GDM1 (cell line): ENCODE results near the gene C3.

ENCODE experiments used
- DNase-seq: peaks from one replicate; lab custom pipeline; 2025; lab: John Stamatoyannopoulos, UW

The C3 gene

DNA sequence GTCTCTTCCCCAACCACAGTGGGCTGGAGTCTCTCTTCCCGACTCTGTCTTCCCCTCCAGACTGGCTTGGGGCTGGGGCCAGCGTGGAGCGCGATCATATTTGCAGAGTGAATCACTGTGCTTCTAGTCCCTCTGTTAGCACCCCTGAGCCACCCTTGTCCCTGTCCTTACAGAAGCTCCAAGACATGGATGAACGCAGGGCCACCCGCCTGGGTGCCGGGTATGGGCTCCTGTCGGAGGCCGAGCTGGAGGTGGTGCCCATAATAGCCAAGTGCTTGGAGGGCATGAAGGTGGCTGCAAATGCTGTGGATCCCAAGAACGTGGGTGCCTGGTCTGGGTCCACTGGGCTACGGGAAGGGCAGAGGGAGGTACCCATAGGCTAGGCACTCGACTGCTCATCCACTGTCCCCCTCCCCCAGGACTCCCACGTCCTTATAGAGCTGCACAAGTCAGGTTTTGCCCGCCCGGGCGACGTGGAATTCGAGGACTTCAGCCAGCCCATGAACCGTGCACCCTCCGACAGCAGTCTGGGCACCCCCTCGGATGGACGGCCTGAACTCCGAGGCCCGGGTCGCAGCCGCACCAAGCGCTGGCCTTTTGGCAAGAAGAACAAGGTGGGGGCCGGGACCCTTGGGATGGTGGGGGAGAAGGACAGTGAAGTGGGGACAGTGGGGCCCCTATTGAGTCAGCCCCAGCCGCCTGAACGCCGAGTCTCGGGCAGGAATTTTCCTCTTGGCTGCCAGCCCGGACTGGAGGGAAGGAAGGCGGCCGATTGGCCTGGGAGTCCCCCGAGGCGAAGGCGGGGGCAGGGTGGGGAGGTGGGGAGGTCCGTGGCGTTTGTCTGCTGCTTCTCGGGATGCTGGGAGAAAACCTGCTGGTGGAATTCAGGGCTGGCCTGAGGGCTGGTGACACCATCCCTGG lies 24.2 kb upstream of the C3 start:
- DNase-seq, result no peak

DNA sequence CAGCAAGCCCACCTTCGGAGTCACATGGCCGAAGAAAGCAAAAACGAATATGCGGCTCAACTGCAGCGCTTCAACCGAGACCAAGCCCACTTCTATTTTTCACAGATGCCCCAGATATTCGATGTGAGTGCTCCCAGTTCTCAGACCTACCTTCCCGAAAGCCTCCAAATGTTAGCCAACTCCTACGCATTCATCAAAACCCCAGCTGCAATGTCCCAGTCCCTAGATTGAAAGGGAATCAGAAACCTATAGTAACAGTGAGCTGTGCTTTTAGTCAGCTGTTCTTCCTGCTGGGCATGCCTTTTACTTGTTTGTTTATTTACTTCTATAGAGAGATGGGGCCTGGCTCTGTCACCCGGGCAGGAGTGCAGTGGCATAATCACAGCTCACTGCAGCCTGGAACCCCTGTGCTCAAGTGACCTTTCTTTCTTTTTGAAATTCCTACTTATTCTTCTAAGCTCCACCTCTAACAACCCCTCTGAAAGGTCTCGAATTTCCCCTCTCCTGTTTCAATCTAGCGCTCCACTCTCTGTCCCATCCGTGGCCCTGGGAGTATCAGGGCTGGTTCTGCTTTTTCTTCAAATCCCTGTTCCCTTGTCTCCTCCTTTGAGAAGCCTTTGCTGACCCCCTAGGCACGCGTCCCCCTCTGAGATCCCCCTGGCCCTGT lies 23.4 kb upstream of the C3 start:
- DNase-seq, result no peak

DNA sequence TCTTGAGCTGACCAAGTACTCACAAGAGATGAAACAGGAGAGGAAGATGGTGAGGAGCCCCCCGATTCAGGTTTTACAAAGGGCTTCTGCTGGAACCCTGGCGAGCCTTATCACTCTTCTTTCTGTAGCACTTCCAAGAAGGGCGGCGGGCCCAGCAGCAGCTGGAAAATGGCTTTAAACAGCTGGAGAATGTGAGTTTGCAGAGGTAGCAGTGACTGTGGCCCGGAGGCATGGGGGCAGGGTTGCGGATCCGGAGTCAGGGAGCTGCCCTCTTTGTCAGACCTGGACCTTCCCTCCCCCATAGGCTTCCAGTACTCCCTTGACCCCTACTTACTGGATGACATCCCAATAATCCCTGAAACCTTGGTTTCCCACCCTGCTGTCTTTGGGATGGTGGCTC lies 22.6 kb upstream of the C3 start:
- DNase-seq, result no peak

DNA sequence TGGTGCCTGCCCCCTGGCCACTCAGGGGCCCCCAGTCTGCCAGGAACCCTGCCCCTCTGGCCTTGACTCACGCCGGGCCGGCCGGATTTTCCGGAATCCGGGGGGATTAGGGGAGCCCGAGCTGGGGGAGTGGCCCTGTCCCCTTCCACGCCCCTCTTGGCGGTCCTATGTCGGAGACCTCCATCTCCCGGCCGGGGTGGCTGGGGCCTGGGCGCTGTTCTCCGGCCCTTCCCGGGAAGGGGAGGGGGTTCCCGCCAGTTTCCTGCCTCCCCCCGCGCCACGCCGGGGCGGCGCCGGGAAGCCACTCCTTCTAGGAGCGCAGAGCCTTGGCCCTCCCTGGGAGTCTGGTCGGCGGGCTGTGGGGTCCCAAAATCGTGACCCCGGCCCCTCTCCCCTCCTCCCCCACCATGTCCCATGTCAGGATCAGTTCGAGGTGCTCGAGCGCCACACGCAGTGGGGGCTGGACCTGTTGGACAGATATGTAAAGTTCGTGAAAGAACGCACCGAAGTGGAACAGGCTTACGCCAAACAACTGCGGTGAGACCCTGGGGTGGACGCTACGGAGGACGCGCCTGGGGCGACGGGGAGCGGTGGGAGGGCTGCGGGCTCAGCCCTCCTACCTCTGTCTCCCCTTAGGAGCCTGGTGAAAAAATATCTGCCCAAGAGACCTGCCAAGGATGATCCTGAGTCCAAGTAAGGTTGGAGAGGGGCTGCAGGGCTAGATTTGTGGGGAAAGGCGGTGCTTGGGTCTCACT lies 20.3 kb upstream of the C3 start:
- no peak for DNase-seq

DNA sequence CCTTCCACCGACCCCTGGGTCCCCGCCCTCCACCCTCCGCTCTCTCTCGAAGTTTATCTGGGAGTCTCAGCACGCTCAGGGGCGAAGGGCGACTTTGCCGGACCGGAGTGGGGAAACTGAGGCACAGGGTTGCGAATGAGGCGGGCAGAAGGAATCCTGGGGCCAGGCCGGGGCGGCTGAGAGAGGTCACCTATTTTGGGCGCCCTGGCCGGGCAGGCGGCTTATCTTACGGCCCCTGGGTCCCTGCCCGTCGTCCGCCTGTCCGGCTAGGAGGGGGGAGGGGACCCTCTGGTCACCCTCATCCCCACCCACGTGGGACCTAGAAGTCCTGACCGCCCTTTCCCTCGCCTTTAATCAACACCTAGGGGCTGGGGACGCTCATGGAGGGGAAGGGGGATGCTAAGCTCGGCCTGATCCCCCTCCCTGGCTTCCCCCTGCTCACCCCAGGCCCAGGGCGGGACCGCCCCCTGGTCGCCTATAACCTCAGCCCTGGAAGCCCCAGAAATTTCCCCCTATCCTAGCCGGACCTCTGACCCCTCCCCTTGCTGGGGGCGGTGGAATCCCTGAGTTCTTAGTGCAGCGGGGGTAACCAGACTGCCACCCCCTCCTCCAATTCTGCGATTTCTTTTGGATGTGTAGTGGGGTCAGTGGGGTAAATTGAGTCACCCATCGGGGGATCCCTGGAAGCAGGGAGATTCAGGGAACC lies 19.6 kb upstream of the C3 start:
- no peak for DNase-seq

DNA sequence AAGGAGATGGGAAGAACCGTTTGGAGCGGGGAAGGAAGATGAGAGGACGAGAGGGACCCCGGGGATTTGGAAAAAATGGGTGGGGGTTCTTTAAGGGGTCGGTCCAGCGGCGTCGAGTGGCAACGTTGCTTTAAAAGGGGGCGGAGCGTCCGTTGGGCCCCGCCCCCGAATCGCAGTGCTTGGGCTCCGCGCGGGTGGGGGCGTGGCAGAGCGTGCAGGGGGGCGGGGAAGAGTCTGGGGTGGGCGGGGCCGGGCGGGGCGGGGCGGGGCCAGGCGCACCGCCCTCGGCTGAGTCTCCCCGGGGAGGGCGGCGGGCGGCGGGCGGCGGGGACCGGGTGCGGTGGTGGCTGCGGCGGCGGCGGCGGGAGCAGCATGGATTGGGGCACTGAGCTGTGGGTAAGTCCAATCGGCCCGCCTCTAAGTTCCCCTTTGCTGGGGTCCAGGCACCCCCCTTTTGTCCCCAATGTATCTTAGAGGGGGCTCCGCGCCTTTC lies 19.0 kb upstream of the C3 start, which contains the start of gene TRIP10:
TRIP10 (plus strand) TSS at position 291 of the 493 bp plus-strand sequence; CDS start at position 373, 82 bp downstream.
- peak; percentile 59 for DNase-seq

DNA sequence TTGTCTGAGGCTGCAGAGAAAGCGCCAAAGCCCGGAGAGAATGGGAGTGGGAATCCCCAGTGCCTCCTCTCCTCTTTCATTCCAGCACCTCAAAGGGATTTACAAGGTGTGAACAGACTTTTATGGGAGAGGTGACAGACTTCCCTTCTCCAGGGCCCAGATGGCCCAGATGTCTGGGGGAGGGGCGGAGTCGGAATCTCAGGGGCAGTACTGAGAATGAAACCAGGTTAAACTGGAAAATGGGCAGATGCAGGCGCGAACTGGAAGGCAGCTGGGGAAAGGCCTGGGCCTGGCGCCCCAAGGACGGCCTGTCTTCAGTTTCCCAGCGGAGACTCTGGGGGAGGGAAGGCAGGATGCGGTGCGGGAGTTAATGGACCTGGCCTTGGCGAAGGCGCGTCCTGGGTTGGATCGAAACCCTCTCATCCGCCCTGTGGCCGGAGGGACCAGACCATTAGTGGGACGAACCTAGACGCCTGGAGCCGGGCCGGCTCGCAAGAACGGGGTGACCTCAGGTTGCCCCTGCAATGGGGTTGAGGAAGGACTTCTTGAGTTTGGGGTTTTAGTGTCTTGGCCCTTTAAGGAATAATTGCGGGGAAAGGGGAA lies 18.4 kb upstream of the C3 start:
- no peak for DNase-seq

DNA sequence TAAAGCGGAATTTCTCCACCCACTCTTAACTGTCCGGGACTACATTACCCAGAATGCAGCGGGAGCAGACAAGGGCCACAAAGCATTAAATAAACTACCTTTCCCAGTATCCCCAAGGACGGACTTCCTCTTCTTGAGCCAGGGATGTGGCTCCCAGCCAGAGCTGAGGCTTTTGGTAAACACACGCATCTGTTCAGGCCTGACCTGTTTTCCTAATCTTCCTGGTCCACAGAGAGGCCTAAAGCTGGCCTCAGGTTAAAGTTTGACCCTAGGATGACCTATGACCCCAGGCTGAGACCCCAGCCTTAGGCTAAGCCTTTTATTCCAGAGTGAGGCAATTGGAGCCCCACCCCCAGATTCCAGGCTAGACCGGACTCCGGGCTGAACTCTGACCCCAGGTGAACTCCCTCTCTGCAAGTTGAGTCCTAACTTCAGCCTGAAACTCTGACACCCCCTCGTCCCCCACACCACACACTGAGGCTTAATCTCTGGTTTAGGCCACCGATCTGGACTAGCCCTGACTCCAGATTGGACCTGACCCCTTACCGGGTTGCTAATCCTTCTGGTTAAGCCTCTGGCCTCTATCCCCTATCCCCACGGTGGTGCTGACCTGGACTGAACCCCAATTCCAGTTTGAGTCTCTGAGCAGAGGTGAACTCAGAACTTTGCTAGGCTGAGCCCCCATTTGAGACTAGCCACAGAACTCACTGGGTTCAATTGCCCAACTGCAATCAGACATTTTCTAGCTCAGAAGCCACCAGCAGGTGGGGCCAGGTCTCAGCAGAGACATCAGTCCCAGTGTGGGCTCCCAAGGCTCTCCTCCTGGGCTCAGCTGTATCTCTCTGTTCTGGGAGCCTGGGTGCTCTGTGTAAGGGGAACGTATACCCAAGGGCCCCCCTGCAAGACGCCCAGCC lies 17.7 kb upstream of the C3 start:
- peak; percentile 69 for DNase-seq

DNA sequence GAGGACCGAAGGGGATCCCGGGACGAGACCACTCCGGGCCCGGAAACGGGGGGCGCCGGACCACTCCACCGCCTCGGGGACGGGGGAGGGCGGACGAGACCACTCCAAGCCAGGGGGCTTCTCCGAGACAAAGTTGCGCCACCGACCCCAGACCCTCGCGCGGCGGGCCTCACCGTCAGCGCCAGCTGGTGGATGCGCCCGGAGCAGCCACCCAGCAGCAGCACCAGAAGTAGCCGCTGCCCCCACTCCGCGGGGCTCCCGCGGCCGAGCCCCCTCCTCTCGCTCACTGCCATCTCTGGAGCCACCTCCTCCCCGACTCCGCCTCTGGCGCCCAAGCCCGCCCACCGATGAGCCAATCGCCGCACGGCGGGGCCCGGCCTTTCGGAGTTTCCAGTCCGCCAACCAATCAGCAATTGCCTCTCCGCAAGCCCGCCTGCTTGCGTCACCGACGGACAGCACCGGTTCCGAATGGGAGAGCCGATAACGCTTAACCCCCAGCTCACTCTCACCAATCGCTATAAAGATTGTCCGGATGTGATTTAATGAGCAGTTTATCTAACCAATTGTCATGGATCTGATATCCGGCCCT lies 16.9 kb upstream of the C3 start, which contains the start of gene GPR108:
GPR108 (minus strand) TSS at position 297 of the 589 bp plus-strand sequence; CDS start at position 293, 4 bp downstream.
- peak; percentile 99 for DNase-seq

DNA sequence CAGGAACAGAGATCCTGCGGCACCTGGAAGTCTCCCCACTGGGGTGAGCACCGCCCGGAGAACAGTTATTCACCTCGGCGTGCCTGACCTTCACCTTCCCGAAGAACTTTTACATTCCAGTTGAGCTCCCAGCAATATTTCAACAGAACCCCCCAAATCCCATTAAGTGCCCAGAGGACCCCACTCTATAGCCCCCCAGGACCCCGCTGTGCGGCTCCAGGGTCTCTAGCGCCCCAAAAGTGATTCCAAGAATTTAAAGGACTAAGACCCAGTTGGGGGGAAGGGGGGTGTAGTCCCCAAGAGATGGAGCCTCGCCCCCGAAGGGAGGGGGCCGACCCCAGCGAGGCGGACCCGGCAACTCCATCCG lies 16.4 kb upstream of the C3 start:
- DNase-seq, result no peak

DNA sequence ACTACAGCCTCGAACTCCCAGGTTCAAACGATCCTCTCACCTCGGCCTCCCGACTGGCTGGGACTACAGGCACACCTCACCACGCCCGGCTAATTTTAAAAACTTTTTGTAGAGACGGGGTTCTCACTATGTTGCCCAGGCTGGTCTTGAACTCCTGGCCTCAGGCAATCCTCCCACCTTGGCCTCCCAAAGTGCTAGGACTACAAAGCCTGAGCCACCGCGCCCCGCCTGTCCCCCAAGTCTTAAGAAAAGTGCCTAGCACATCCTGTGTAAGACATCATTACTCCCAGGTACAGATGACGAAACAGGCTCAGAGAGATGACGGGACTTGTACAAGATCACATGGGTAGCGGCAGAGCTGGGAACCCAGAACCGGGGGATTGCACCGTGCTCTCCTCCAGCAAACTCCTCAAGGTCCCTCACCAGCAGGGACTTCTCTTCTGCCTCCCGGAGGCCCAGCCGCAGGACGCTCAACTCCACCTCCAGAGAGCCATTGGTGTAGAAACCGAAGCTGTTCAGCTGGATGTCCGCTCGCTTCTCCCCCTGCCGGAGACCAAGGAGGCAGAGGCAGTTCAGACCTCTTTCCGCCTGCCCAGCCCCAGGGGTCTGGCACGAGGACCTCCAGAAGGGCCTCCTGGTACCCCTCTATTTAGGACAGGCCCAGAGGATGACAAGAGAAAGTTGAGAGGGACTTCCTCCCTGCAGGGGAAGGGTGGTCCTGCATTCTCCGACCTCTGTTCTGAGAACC lies 15.9 kb upstream of the C3 start:
- peak; percentile 69 for DNase-seq

DNA sequence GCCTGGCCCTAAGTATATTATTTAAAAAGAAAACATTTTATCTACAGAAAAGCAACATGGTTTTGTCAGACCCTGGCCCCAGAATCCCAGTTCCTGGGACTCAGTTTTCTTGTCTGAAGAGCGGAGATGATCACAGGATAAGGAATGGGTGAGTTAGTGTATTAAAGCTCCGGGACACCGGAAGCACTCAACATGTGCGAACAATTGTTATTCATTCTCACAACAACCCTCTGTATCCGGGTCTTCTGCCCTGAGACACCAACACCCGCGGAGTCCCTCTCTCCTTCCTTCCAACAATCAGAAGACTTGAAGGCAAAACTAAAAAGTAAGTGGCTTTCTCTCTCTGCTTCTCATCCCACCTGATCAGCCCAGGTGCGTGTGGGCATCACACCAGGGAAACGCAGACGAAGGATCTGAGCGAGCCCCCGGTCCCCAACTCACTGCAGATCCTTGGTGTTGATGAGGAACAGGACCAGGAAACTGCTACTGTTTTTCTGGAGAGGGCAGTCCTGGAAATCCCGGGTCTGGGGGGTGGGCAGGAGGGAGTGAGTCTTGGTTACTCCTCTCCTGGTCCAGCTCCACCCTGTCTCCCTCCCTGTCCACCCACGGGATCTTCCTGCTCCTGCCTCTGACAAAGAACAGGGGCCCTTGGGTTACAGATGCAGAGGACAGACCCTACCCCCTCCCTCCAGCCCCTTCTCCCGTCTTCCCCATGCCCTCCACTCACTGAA lies 14.9 kb upstream of the C3 start:
- no peak for DNase-seq

DNA sequence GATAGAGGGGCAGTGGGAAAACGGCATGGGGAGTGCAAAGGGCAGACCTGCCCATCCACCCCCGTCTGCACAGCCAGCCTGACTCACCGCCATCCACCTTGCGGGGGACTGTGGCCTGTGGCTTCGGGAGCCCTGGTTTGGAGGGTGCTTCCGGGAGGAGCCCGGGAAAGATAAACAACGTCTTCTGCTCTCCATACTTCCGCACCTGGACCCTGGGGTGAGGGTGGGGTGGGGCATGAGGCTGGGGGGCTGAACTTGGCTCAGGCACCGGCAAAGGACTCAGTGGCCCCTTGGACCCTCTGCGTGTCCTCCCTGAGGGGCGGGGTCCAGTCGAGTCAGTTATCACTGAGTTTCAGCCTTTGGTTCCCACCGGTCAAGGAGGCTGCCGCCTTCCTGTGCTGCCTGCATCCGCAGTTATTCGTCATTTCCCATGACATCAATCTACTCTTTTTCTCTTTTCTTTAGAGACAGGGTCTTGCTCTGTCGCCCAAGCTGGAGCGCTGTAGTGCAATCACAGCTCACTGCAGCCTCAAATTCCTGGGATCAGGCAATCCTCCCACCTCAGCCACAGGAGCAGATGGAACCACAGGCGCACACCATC lies 13.7 kb upstream of the C3 start:
- DNase-seq, result no peak

DNA sequence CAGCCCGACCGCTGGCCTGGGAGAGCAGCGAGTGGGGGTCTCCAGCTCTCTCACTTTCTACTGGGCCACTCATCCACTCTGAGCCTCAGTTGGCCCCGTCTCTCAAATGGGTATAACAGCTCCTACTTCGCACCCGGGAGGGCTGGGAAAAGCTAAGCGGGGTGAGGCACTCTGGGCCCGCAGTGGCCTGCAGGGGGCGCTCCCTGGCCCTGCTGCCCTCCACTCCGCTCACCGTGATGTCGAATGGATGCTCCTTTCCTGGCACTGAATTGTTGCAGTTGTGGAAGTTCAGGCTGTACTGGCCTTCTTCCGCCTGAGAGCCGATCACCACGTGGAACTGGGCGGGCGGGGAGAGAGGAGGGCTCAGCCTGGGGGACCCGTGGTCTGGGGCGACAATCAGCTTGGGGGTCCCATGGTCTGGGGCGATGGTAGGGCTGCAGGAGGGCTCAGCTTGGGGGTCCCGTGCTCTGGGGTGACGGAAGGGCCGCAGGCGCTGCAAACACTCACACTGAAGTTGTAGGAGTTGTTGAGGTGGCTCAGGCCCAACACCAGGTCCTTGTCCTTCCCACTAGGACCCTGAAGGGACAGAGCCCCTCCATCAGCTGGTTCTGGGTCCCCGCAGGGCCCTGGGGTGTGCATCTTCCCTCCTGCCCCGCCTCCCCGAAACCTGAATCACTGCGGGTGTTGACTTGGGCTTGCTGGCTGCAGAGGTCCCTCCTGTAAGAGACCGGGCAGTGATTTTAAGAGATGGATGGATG lies 13.1 kb upstream of the C3 start:
- no peak for DNase-seq

DNA sequence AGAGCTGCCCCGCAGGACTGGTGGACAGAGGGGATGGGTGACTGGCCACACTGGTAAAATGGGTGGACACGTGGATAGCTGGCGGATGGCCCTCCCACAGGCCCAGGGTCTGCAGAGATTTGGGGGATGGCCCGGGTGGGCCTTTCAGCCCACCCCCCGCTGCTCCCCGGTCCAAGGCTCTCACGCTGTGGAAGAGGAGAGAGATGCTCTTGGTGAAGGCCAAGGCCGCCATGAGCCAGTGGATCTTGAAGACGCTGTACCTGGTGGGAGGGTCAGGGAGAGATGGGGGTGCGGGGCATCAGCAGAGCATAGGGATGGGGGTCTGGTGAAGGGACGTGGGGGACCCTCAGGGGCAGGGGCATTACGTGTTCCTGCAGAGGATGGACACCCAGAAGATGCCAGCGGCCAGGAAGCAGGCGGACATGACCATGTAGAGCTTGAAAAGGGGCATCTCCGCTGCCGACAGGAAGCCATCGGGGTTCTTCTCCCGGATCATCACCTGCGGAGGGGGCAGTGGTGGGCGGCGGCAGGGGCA lies 12.4 kb upstream of the C3 start:
- DNase-seq, result no peak

DNA sequence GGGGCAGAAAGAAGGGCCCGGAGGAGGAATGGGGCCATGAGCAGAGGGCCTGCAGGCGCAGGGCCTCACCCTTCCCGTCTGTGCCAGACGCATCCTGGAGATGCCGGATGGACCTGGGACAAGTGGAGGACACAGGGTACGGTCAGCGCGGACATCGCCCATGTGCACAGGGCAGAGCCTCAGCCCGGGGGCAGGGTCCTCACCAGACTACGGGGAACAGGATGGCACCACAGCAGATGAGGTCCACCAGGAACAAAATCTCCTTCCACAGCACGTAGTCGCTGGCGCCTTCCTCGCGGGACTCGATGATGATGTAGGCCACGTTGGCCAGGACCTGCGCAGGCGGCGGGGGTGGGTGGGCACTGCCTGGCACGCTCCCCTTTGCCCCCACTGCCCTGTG lies 11.4 kb upstream of the C3 start:
- no peak for DNase-seq
